Neural cell (in vitro differentiated cells): ENCODE measurements around the gene LSAMP. TPM values are rescaled to one million over a fixed set of nuclear protein-coding genes. Genes with fewer than 3 reads are reported as not detected.

Source experiments
- H2AFZ ChIP-seq: fragments of 200-600, 300-800 bp; sonication (generic), shearing (Covaris generic); 2 replicates; pipeline ENCODE4 v1.6.0; 2014; ENCODE audit warnings: low read depth, mild to moderate bottlenecking, antibody characterized with exemption, low read length, moderate library complexity
- H3F3A ChIP-seq: fragments of 200-600 bp; shearing (Covaris generic); 2 replicates; pipeline ENCODE4 v1.6.1; 2016; ENCODE audit warnings: mild to moderate bottlenecking, moderate library complexity, mixed read lengths, antibody characterized with exemption, low read length; ENCODE audit not compliant: insufficient read depth, poor library complexity, severe bottlenecking
- H3K27ac ChIP-seq: fragments of 200-600, 300-800 bp; sonication (generic), shearing (Covaris generic); 2 replicates; pipeline ENCODE4 v1.5.1; 2014; ENCODE audit warnings: mild to moderate bottlenecking, low read length, moderate library complexity
- H3K27me3 ChIP-seq: fragments of 300-800, 200-600 bp; sonication (generic), shearing (Covaris generic); 2 replicates; pipeline ENCODE4 v1.6.0; 2014; ENCODE audit warnings: mild to moderate bottlenecking, low read depth, low read length, moderate library complexity; ENCODE audit not compliant: insufficient read depth
- H3K36me3 ChIP-seq: fragments of 300-800, 200-600 bp; sonication (generic), shearing (Covaris generic); 2 replicates; pipeline ENCODE4 v1.5.1; 2014; ENCODE audit warnings: mild to moderate bottlenecking, antibody characterized with exemption, low read length, moderate library complexity; ENCODE audit not compliant: insufficient read depth
- H3K4me2 ChIP-seq: fragments of 300-800, 200-600 bp; sonication (generic), shearing (Covaris generic); 2 replicates; pipeline ENCODE4 v1.6.0; 2014; ENCODE audit warnings: mild to moderate bottlenecking, low read length
- H3K4me3 ChIP-seq: fragments of 300-800, 200-600 bp; sonication (generic), shearing (Covaris generic); 2 replicates; pipeline ENCODE4 v1.5.1; 2014; ENCODE audit warnings: mild to moderate bottlenecking, low read length, moderate library complexity
- H3K79me2 ChIP-seq: fragments of 200-600 bp; shearing (Covaris generic); replicated peaks from 2 replicates; pipeline ENCODE4 v1.6.0; 2014; ENCODE audit warnings: mild to moderate bottlenecking, low read length, moderate library complexity; ENCODE audit not compliant: insufficient read depth
- H3K9ac ChIP-seq: fragments of 300-800, 200-600 bp; sonication (generic), shearing (Covaris generic); 2 replicates; pipeline ENCODE4 v1.6.1; 2016; ENCODE audit warnings: mild to moderate bottlenecking, low read length, mixed read lengths
- H3K9me2 ChIP-seq: fragments of 200-600 bp; shearing (Covaris generic); 2 replicates; pipeline ENCODE4 v1.6.1; 2016; ENCODE audit warnings: mild to moderate bottlenecking, low read length, mixed read lengths; ENCODE audit not compliant: insufficient read depth
- H3K9me3 ChIP-seq: fragments of 200-600, 300-800 bp; sonication (generic), shearing (Covaris generic); 2 replicates; pipeline ENCODE4 v1.6.1; 2016; ENCODE audit warnings: mild to moderate bottlenecking, mixed run types, low read length, moderate library complexity, mixed read lengths
- H4K20me1 ChIP-seq: fragments of 200-600 bp; shearing (Covaris generic); 2 replicates; pipeline ENCODE4 v1.6.1; 2016; ENCODE audit warnings: mild to moderate bottlenecking, mixed run types; ENCODE audit not compliant: insufficient read depth
- CTCF ChIP-seq: fragments of 450-650 bp; IDR thresholded peaks from 2 replicates; pipeline ENCODE4 v1.5.1; 2014; ENCODE audit warnings: antibody characterized with exemption, mild to moderate bottlenecking, moderate library complexity; ENCODE audit not compliant: poor library complexity, severe bottlenecking
- EP300 ChIP-seq: fragments of 450-650 bp; conservative IDR thresholded peaks from 2 replicates; pipeline ENCODE4 v1.6.1; 2014; ENCODE audit warnings: antibody characterized with exemption, mild to moderate bottlenecking, moderate library complexity; ENCODE audit not compliant: poor library complexity, severe bottlenecking
- EZH2 ChIP-seq: fragments of 200-600, 300-800 bp; shearing (Covaris generic), sonication (generic); IDR thresholded peaks from 2 replicates; pipeline ENCODE4 v1.6.1; 2014; ENCODE audit warnings: antibody characterized with exemption, low read length, borderline replicate concordance, mild to moderate bottlenecking; ENCODE audit not compliant: insufficient read depth, poor library complexity, severe bottlenecking
- MXI1 ChIP-seq: fragments of 450-650 bp; conservative IDR thresholded peaks from 2 replicates; pipeline ENCODE4 v1.6.1; 2014; ENCODE audit warnings: antibody characterized with exemption, mild to moderate bottlenecking; ENCODE audit not compliant: poor library complexity, severe bottlenecking
- POLR2AphosphoS5 ChIP-seq: IDR thresholded peaks from 2 replicates; pipeline ENCODE4 v1.6.1; 2012
- RAD21 ChIP-seq: fragments of 450-650 bp; conservative IDR thresholded peaks from 2 replicates; pipeline ENCODE4 v1.6.1; 2014; ENCODE audit warnings: antibody characterized with exemption, mild to moderate bottlenecking, moderate library complexity
- REST ChIP-seq: IDR thresholded peaks from 2 replicates; pipeline ENCODE4 v1.6.1; 2012; ENCODE audit warnings: borderline replicate concordance
- SMC3 ChIP-seq: fragments of 450-650 bp; conservative IDR thresholded peaks from 2 replicates; pipeline ENCODE4 v1.6.1; 2014; ENCODE audit warnings: antibody characterized with exemption, mild to moderate bottlenecking, moderate library complexity; ENCODE audit not compliant: poor library complexity
- TAF1 ChIP-seq: IDR thresholded peaks from 2 replicates; pipeline ENCODE4 v1.6.1; 2012; ENCODE audit warnings: low read depth
- polyA plus RNA-seq: library from polyadenylated mRNA; depleted of rRNA; stranded (reverse); fragments of >200 nt; gene quantifications from 2 replicates; pipeline ENCODE4 v1.2.3, GENCODE V29; 2014

LSAMP gene
- polyA plus RNA-seq, 1 donor from 2014 or later, result 93.6 TPM

GRCh38 chr3:115779011-115779410, 666.3 kb downstream of the LSAMP start:
- Histone ChIP-seq H3K9me3 (no peaks in the 10 kb centered on the region), H3K4me2 (no peak overlapping the region), H2AFZ (no peak overlapping the region), H3K27ac (no peak overlapping the region), H4K20me1 (no peaks in the 10 kb centered on the region), H3K27me3 (no peaks in the 10 kb centered on the region), H3K36me3 (no peaks in the 10 kb centered on the region), H3K9me2 (no peaks in the 10 kb centered on the region), H3K4me3 (no peak overlapping the region), H3K9ac (no peak overlapping the region), H3K79me2 (no peaks in the 10 kb centered on the region), H3F3A (no peaks in the 10 kb centered on the region)
- TF ChIP-seq POLR2AphosphoS5 (no peak), RAD21 (no peak), TAF1 (no peak), MXI1 (no peak), EP300 (no peak), CTCF (no peak), EZH2 (no peak), SMC3 (no peak), REST (no peak)

- no peak overlapping the region for H3K4me3 ChIP-seq
- H3K4me2 ChIP-seq, result no peak overlapping the region
- H3K9ac ChIP-seq, result no peak overlapping the region
- no peaks in the 10 kb centered on the region for H4K20me1 ChIP-seq
- no peak for TF ChIP-seq EP300
- no peak for TF ChIP-seq POLR2AphosphoS5
- no peak for TF ChIP-seq RAD21
- TF ChIP-seq SMC3, result no peak
- TF ChIP-seq EZH2, result no peak
- TF ChIP-seq CTCF, result no peak
- no peak for TF ChIP-seq MXI1
- TF ChIP-seq REST, result no peak
- no peak for TF ChIP-seq TAF1
- H3K27ac ChIP-seq, result no peak overlapping the region
- no peaks in the 10 kb centered on the region for H3K27me3 ChIP-seq
- no peaks in the 10 kb centered on the region for H3F3A ChIP-seq
- H3K9me2 ChIP-seq, result no peaks in the 10 kb centered on the region
- no peak overlapping the region for H2AFZ ChIP-seq
- no peaks in the 10 kb centered on the region for H3K36me3 ChIP-seq
- no peaks in the 10 kb centered on the region for H3K9me3 ChIP-seq
- H3K79me2 ChIP-seq, result no peaks in the 10 kb centered on the region
These were observed 672.3 kb downstream of the LSAMP start for GRCh38 chr3:115772951-115773350.
